Right atrium auricular region (tissue), 2 donors: ENCODE results near the gene FJX1. TPM values are rescaled to one million over a fixed set of nuclear protein-coding genes. Genes with fewer than 3 reads are reported as not detected.

Experiments used
- DNase-seq: peaks from one replicate; pipeline ENCODE4 v3.0.0-alpha.2; 2019; ENCODE audit warnings: low spot score
- H3K27ac ChIP-seq, 2 donors: fragments of 200-600 bp; sonication (generic); 1 replicate in 1 of 2; 2 replicates in 1 of 2; pipeline ENCODE4 v1.5.1; 2016 to 2019
- H3K27me3 ChIP-seq, 2 donors: fragments of 200-600 bp; sonication (generic); one replicate each; pipeline versions ENCODE4 v1.5.1 to v1.6.0; 2017 to 2019
- H3K36me3 ChIP-seq: fragments of 200-600 bp; sonication (generic); one replicate; pipeline ENCODE4 v1.5.1; 2016
- H3K4me1 ChIP-seq, 2 donors: fragments of 200-600 bp; sonication (generic); one replicate each; pipeline versions ENCODE4 v1.5.1 to v1.6.0; 2017 to 2019
- H3K4me3 ChIP-seq, 2 donors: fragments of 200-600 bp; sonication (generic); 1 replicate in 1 of 2; 2 replicates in 1 of 2; pipeline ENCODE4 v1.5.1; 2017 to 2019; ENCODE audit warnings: mild to moderate bottlenecking in 1 of 2, moderate library complexity in 1 of 2
- H3K9me3 ChIP-seq, 2 donors: fragments of 200-600 bp; sonication (generic); one replicate each; pipeline ENCODE4 v1.5.1; 2019
- CTCF ChIP-seq, 2 donors: fragments of 200-600 bp; sonication (generic); IDR thresholded peaks; one replicate each; pipeline ENCODE4 v1.5.1; 2019; ENCODE audit warnings: antibody characterized with exemption in 2 of 2
- total RNA-seq, 2 donors: library from RNA; depleted of rRNA; stranded (reverse); fragments of >200 nt; gene quantifications; one replicate each; pipeline ENCODE4 v1.1.0, GENCODE V29; 2016

Gene FJX1
- total RNA-seq, 2 donors from 2014 or later, result 1.9 to 3.9 TPM

GRCh38 chr11:35626501-35626900 lies 8.2 kb downstream of the FJX1 start:
- Histone ChIP-seq H3K27ac (no peak overlapping the region), H3K9me3 (no peaks in the 10 kb centered on the region), H3K27me3 (no peaks in the 10 kb centered on the region), H3K36me3 (no peaks in the 10 kb centered on the region), H3K4me3 (no peak overlapping the region), H3K4me1 (no peaks in the 10 kb centered on the region)
- no peak for TF ChIP-seq CTCF (IDR thresholded peaks at IDR 0.05)
- DNase-seq, result no peak

- no peak for TF ChIP-seq CTCF (IDR thresholded peaks at IDR 0.05)
- no peak for DNase-seq
- no peak overlapping the region for H3K4me3 ChIP-seq
- H3K27me3 ChIP-seq, result no peaks in the 10 kb centered on the region
- no peaks in the 10 kb centered on the region for H3K4me1 ChIP-seq
- no peak overlapping the region for H3K27ac ChIP-seq
- H3K36me3 ChIP-seq, result no peaks in the 10 kb centered on the region
- no peaks in the 10 kb centered on the region for H3K9me3 ChIP-seq
Observed at GRCh38 chr11:35629511-35629910, 11.3 kb downstream of the FJX1 start.

DNA sequence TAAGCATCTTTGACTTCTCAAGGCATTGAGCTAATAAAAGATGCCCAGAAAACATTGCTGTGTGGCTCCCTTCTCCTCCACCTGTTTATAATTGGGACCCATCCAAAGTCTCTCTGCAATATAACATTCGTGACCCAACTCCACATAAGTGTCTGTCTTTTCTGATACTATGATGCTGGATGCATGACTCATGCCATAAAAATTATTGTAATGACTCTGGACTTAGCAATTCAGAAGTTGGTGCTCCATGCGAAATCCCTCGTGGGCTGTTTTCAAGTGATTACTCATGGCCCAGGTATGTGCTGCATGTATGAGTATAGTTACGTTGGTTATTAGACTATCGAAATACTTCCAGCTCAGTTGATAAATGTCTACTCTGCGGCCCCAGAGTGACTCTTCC lies 11.7 kb downstream of the FJX1 start:
- Histone ChIP-seq H3K36me3 (no peaks in the 10 kb centered on the region), H3K9me3 (no peaks in the 10 kb centered on the region), H3K27ac (no peak overlapping the region), H3K4me1 (no peaks in the 10 kb centered on the region), H3K4me3 (no peak overlapping the region), H3K27me3 (no peaks in the 10 kb centered on the region)
- no peak for TF ChIP-seq CTCF (IDR thresholded peaks at IDR 0.05)
- DNase-seq, result no peak

DNA sequence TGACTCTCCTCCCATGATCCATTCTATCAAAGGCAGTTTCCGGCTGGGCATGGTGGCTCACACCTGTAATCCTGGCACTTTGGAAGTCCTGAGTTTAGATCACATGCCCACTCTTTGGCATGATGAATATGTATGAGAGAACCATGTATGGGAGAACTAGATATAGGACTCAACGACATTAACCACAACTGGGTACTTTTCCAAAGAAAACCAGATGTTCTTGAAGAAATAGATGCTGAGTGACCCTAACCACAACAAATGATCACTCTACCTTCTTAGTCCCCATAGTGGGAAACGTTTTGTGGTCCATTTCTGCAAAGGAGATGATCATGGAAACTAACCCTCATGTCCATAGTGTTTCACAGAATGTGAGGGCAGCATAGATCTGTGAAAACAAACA lies 13.6 kb downstream of the FJX1 start:
- no peaks in the 10 kb centered on the region for H3K4me1 ChIP-seq
- H3K9me3 ChIP-seq, result no peaks in the 10 kb centered on the region
- no peak overlapping the region for H3K27ac ChIP-seq
- H3K36me3 ChIP-seq, result no peaks in the 10 kb centered on the region
- no peak for DNase-seq
- no peak overlapping the region for H3K4me3 ChIP-seq
- no peaks in the 10 kb centered on the region for H3K27me3 ChIP-seq
- TF ChIP-seq CTCF (IDR thresholded peaks at IDR 0.05), result no peak

GRCh38 chr11:35632301-35632700 lies 14.0 kb downstream of the FJX1 start:
- H3K27ac ChIP-seq, result no peak overlapping the region
- DNase-seq, result no peak
- H3K36me3 ChIP-seq, result no peaks in the 10 kb centered on the region
- H3K4me1 ChIP-seq, result no peaks in the 10 kb centered on the region
- H3K9me3 ChIP-seq, result no peaks in the 10 kb centered on the region
- no peak for TF ChIP-seq CTCF (IDR thresholded peaks at IDR 0.05)
- H3K4me3 ChIP-seq, result no peak overlapping the region
- no peaks in the 10 kb centered on the region for H3K27me3 ChIP-seq

- no peaks in the 10 kb centered on the region for H3K27me3 ChIP-seq
- no peaks in the 10 kb centered on the region for H3K36me3 ChIP-seq
- no peak for DNase-seq
- no peak for TF ChIP-seq CTCF (IDR thresholded peaks at IDR 0.05)
- H3K27ac ChIP-seq, result no peak overlapping the region
- H3K9me3 ChIP-seq, result no peaks in the 10 kb centered on the region
- no peak overlapping the region for H3K4me3 ChIP-seq
- H3K4me1 ChIP-seq, result no peaks in the 10 kb centered on the region
Observed at GRCh38 chr11:35633827-35634423, 15.7 kb downstream of the FJX1 start.
